ENCODE data around the gene TDRD1. TPM values are rescaled to one million over a fixed set of nuclear protein-coding genes. Genes with fewer than 3 reads are reported as not detected.

Gene TDRD1
- total RNA-seq, 1 experiment from 2014 or later = 0.14 TPM

DNA sequence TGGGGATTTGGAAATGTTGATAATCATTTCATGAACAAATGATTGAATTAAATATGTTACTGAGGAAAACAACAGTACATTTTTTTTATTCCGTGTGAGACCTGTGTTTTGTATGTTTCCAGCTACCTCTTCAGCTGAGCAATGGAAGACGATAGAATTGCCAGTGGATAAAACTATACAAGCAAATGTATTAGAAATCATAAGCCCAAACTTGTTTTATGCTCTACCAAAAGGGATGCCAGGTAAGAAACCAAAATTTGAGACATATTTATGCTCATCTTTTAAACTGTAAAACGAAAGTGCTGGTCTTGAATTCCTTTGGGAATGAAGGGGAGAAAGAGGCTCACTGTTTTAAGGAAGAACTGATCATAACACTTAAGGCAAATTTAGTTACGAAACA is 42.1 kb downstream of the TDRD1 start:
- BruUV-seq (replicated peaks) = no TSS peak

DNA sequence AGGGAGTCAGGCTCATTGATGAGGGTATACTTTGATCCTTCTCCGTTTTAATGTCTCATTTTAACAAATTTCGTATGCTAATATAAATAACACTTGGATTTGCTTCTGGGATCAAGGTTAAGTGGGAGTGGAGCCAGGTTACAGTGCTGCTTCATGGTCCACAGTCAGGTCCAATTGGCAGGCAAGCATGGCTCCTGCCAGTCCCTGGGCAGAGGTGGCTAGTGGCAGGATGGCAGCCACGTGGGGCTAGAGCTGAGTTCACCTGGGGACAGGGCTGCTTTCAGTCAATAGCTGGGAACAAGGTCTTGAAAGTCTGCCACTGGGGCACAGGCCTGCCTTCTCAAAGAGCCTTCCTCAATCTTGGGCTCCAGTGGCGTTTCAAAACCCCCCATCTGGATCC is 43.9 kb downstream of the TDRD1 start:
- H3K27me3 ChIP-seq (replicated peaks; ENCODE audit: control insufficient read depth, insufficient read depth, low read length) = no peaks in the 10 kb centered on the region
- TF ChIP-seq, protein P1, sequence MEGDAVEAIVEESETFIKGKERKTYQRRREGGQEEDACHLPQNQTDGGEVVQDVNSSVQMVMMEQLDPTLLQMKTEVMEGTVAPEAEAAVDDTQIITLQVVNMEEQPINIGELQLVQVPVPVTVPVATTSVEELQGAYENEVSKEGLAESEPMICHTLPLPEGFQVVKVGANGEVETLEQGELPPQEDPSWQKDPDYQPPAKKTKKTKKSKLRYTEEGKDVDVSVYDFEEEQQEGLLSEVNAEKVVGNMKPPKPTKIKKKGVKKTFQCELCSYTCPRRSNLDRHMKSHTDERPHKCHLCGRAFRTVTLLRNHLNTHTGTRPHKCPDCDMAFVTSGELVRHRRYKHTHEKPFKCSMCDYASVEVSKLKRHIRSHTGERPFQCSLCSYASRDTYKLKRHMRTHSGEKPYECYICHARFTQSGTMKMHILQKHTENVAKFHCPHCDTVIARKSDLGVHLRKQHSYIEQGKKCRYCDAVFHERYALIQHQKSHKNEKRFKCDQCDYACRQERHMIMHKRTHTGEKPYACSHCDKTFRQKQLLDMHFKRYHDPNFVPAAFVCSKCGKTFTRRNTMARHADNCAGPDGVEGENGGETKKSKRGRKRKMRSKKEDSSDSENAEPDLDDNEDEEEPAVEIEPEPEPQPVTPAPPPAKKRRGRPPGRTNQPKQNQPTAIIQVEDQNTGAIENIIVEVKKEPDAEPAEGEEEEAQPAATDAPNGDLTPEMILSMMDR (IDR thresholded peaks at IDR 0.05; ENCODE audit: insufficient read depth in 1 of 2, low read depth in 1 of 2, low read length in 1 of 2, severe bottlenecking in 1 of 2, unreplicated experiment in 1 of 2) = no peak
- ChIA-PET POLR2A (no interaction called here), CTCF (no interaction called here)
- no peak overlapping the region for H3K27ac Mint-ChIP-seq (ENCODE audit: unreplicated experiment)
- H3K9me3 ChIP-seq = no peaks in the 10 kb centered on the region
- H3K27me3 Mint-ChIP-seq (ENCODE audit: insufficient read depth, unreplicated experiment) = peaks cover 11% of the 10 kb centered on the region
- no peaks in the 10 kb centered on the region for H3K36me3 Mint-ChIP-seq (ENCODE audit: insufficient read depth, unreplicated experiment)
- no peak overlapping the region for H3K4me3 ChIP-seq (ENCODE audit: low read depth, low read length)
- H3K4me1 Mint-ChIP-seq (ENCODE audit: low read depth, unreplicated experiment) = no peaks in the 10 kb centered on the region
- no peak overlapping the region for H3K4me3 Mint-ChIP-seq (ENCODE audit: unreplicated experiment)
- intact Hi-C loops (cut with micrococcal nuclease; ENCODE audit: unreplicated experiment) = no loop called here
- BruUV-seq (replicated peaks) = no TSS peak
- H3K9me3 Mint-ChIP-seq (ENCODE audit: unreplicated experiment) = no peaks in the 10 kb centered on the region
- no peak for DNase-seq
- no peaks in the 10 kb centered on the region for H3K36me3 ChIP-seq (ENCODE audit: control insufficient read depth, insufficient read depth, low read length)
- H3K4me1 ChIP-seq = no peaks in the 10 kb centered on the region

More for the DNA sequence above, 42.1 kb downstream of the TDRD1 start:
- Histone ChIP-seq H3K9me3 (no peaks in the 10 kb centered on the region), H3K4me1 (no peaks in the 10 kb centered on the region), H3K4me3 (ENCODE audit: low read depth, low read length) (no peak overlapping the region), H3K36me3 (ENCODE audit: control insufficient read depth, insufficient read depth, low read length) (no peaks in the 10 kb centered on the region), H3K27me3 (replicated peaks; ENCODE audit: control insufficient read depth, insufficient read depth, low read length) (no peaks in the 10 kb centered on the region)
- H3K36me3 Mint-ChIP-seq (ENCODE audit: insufficient read depth, unreplicated experiment) = no peaks in the 10 kb centered on the region
- no peaks in the 10 kb centered on the region for H3K9me3 Mint-ChIP-seq (ENCODE audit: unreplicated experiment)
- no peak for DNase-seq
- intact Hi-C loops (cut with micrococcal nuclease; ENCODE audit: unreplicated experiment) = no loop called here
- POLR2A ChIA-PET = no interaction called here
- H3K27ac Mint-ChIP-seq (ENCODE audit: unreplicated experiment) = no peak overlapping the region
- H3K4me3 Mint-ChIP-seq (ENCODE audit: unreplicated experiment) = no peak overlapping the region
- TF ChIP-seq, protein P1 (IDR thresholded peaks at IDR 0.05; ENCODE audit: insufficient read depth in 1 of 2, low read depth in 1 of 2, low read length in 1 of 2, severe bottlenecking in 1 of 2, unreplicated experiment in 1 of 2) = no peak
- CTCF ChIA-PET = no interaction called here
- peaks cover 6% of the 10 kb centered on the region for H3K27me3 Mint-ChIP-seq (ENCODE audit: insufficient read depth, unreplicated experiment)
- no peaks in the 10 kb centered on the region for H3K4me1 Mint-ChIP-seq (ENCODE audit: low read depth, unreplicated experiment)

DNA sequence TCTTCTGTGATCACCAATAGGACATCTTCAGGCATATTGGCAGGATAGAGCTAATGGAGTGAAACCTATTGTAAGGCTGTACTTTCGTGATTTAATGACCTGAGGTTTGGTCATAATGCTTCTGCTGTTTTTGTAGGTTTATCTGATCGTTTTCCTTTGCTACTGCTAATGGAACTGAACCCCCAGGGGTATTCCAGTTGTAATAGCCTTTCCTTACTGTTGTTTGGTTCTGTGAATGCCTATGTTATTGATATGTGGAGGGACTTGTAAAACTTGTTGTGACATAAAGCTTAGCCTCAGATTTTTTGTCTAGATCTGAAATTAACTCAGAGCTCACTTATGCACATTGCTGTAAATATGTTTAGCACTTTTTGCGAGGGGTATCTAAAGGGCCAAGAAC is 49.0 kb downstream of the TDRD1 start:
- POLR2A ChIA-PET = no interaction called here
- no peaks in the 10 kb centered on the region for H3K9me3 Mint-ChIP-seq (ENCODE audit: unreplicated experiment)
- CTCF ChIA-PET = interaction anchor here (0.6 kb wide), 1 partner anchor 32 kb away, joined by 7 read pairs; no protein-coding TSS in a partner anchor
- intact Hi-C loops (cut with micrococcal nuclease; ENCODE audit: unreplicated experiment) = no loop called here
- Histone ChIP-seq H3K27me3 (replicated peaks; ENCODE audit: control insufficient read depth, insufficient read depth, low read length) (no peaks in the 10 kb centered on the region), H3K4me3 (ENCODE audit: low read depth, low read length) (no peak overlapping the region), H3K36me3 (ENCODE audit: control insufficient read depth, insufficient read depth, low read length) (no peaks in the 10 kb centered on the region), H3K9me3 (no peaks in the 10 kb centered on the region), H3K4me1 (no peaks in the 10 kb centered on the region)
- no TSS peak for BruUV-seq (replicated peaks)
- H3K36me3 Mint-ChIP-seq (ENCODE audit: insufficient read depth, unreplicated experiment) = no peaks in the 10 kb centered on the region
- peaks cover 17% of the 10 kb centered on the region for H3K27me3 Mint-ChIP-seq (ENCODE audit: insufficient read depth, unreplicated experiment)
- no peak overlapping the region for H3K27ac Mint-ChIP-seq (ENCODE audit: unreplicated experiment)
- DNase-seq = no peak
- H3K4me1 Mint-ChIP-seq (ENCODE audit: low read depth, unreplicated experiment) = no peaks in the 10 kb centered on the region
- no peak overlapping the region for H3K4me3 Mint-ChIP-seq (ENCODE audit: unreplicated experiment)
- TF ChIP-seq, protein P1 (IDR thresholded peaks at IDR 0.05; ENCODE audit: insufficient read depth in 1 of 2, low read depth in 1 of 2, low read length in 1 of 2, severe bottlenecking in 1 of 2, unreplicated experiment in 1 of 2) = no peak
